GM23338 (cell line): ENCODE results near the gene PRSS56.

Experiments
- CREB1 ChIP-seq: fragments of 250-450 bp; sonication (Bioruptor Pico); IDR thresholded peaks from 2 replicates; pipeline ENCODE4 v1.5.0; 2020; ENCODE audit warnings: low read depth, mild to moderate bottlenecking, moderate library complexity
- CTCF ChIP-seq, 2 experiments: fragments of 200-600 bp in 1 of 2; sonication (generic) in 1 of 2; conservative IDR thresholded peaks; 2 replicates each; pipeline versions ENCODE4 v1.5.1 to v1.6.1; 2016 to 2017; ENCODE audit warnings: antibody characterized with exemption in 2 of 2, low read depth in 2 of 2, mild to moderate bottlenecking in 2 of 2, moderate library complexity in 1 of 2
- EZH2 ChIP-seq: fragments of 200-600 bp; sonication (generic); IDR thresholded peaks from one replicate; pipeline ENCODE4 v1.8.0; 2017; ENCODE audit warnings: antibody characterized with exemption, mild to moderate bottlenecking, low read depth; ENCODE audit not compliant: unreplicated experiment
- POLR2AphosphoS5 ChIP-seq: IDR thresholded peaks from 2 replicates; pipeline ENCODE4 v1.6.1; 2016; ENCODE audit warnings: antibody characterized with exemption, low read depth
- REST ChIP-seq: IDR thresholded peaks from one replicate; pipeline ENCODE4 v1.6.1; 2018; ENCODE audit warnings: antibody characterized with exemption; ENCODE audit not compliant: unreplicated experiment
- ZNF114 ChIP-seq: fragments of 250-450 bp; sonication (Bioruptor Pico); IDR thresholded peaks from 2 replicates; pipeline ENCODE4 v1.5.0; 2020; ENCODE audit warnings: mild to moderate bottlenecking, moderate library complexity
- ZNF331 ChIP-seq: fragments of 250-450 bp; sonication (Bioruptor Pico); IDR thresholded peaks from 2 replicates; pipeline ENCODE4 v1.5.0; 2020; ENCODE audit warnings: low read depth, mild to moderate bottlenecking, moderate library complexity

GRCh38 chr2:232538671-232539070 lies 18.5 kb downstream of the PRSS56 start:
- TF ChIP-seq CTCF (conservative IDR thresholded peaks at IDR 0.05; ENCODE audit: low read depth in 2 of 2) (no peak), EZH2 (no peak), ZNF331 (CRISPR knock-in tag) (no peak), POLR2AphosphoS5 (no peak), ZNF114 (CRISPR knock-in tag) (no peak), CREB1 (CRISPR knock-in tag) (no peak), REST (no peak)
